OCI-LY3 (cell line): ENCODE data around the gene C1orf52.

Source experiments
- H2AFZ ChIP-seq: fragments of 200-600, 300-600 bp; shearing (Covaris generic); 2 replicates; pipeline ENCODE4 v1.6.0; 2014; ENCODE audit warnings: antibody characterized with exemption, low read depth, low read length
- H3K27ac ChIP-seq: fragments of 200-600, 300-600 bp; sonication (generic); 2 replicates; pipeline ENCODE4 v1.5.1; 2014; ENCODE audit warnings: mild to moderate bottlenecking, low read length, moderate library complexity, mixed read lengths
- H3K27me3 ChIP-seq: fragments of 200-600, 300-600 bp; sonication (generic); 2 replicates; pipeline ENCODE4 v1.6.1; 2014; ENCODE audit warnings: low read depth, low read length, mixed read lengths
- H3K36me3 ChIP-seq: fragments of 200-600, 300-600 bp; sonication (generic); replicated peaks from 2 replicates; pipeline ENCODE3; 2014; ENCODE audit warnings: low read depth, low read length, mixed read lengths
- H3K4me1 ChIP-seq: fragments of 300-600, 200-600 bp; sonication (generic); 2 replicates; pipeline ENCODE4 v1.6.1; 2014; ENCODE audit warnings: low read length, mixed read lengths
- H3K4me2 ChIP-seq: fragments of 200-600, 300-600 bp; sonication (generic); 2 replicates; pipeline ENCODE4 v1.6.1; 2014; ENCODE audit warnings: low read length, mixed read lengths
- H3K4me3 ChIP-seq: fragments of 300-600, 200-600 bp; sonication (generic); 2 replicates; pipeline ENCODE4 v1.5.1; 2014; ENCODE audit warnings: antibody characterized with exemption, mild to moderate bottlenecking, low read length, moderate library complexity
- H3K79me2 ChIP-seq: fragments of 300-600, 200-600 bp; shearing (Covaris generic); 2 replicates; pipeline ENCODE4 v1.6.1; 2014; ENCODE audit warnings: mild to moderate bottlenecking, low read length, mixed read lengths
- H3K9ac ChIP-seq: fragments of 300-600, 200-600 bp; shearing (Covaris generic); 2 replicates; pipeline ENCODE4 v1.6.0; 2014; ENCODE audit warnings: mild to moderate bottlenecking, low read length, moderate library complexity
- H3K9me3 ChIP-seq: fragments of 200-600, 300-600 bp; shearing (Covaris generic); 2 replicates; pipeline ENCODE4 v1.6.1; 2014; ENCODE audit warnings: low read length, mixed read lengths; ENCODE audit not compliant: insufficient read depth
- H4K20me1 ChIP-seq: fragments of 200-600, 300-600 bp; sonication (generic); 2 replicates; pipeline ENCODE4 v1.6.1; 2016; ENCODE audit warnings: low read length, mixed read lengths; ENCODE audit not compliant: insufficient read depth
- EZH2phosphoT487 ChIP-seq: fragments of 200-600 bp; shearing (Covaris generic); IDR thresholded peaks from 2 replicates; pipeline ENCODE4 v1.6.1; 2018; ENCODE audit warnings: antibody characterized with exemption, mixed run types, low read depth
- TF ChIP-seq, protein P1 (sequence below): fragments of 200-600, 300-600 bp; sonication (generic); IDR thresholded peaks from 2 replicates; pipeline ENCODE4 v1.5.1; 2014; ENCODE audit warnings: antibody characterized with exemption, low read length, low read depth

The C1orf52 gene

DNA sequence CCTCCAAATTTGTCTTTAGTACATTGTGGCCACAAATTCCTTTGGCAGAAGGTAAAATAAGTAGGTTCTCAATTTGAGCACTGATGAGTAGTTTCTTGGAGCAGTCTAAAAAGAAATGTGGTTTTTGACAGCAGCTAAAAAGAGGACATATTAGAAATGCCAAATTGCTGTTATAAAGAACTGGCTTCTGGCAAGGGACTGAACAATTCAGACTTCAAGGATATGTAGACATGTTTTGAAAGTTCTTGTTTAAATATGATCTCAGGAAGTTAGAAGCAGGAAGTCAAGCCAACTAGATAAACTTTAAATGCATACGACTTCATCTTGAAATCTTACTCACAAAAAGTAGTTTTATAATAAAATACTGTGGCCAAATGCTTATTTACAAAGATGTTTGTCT lies 18.8 kb downstream of the C1orf52 start:
- no peaks in the 10 kb centered on the region for H3K36me3 ChIP-seq
- H3K27me3 ChIP-seq, result no peaks in the 10 kb centered on the region
- no peak overlapping the region for H3K4me2 ChIP-seq
- H3K4me1 ChIP-seq, result peaks cover 8% of the 10 kb centered on the region
- H2AFZ ChIP-seq, result peak overlapping the region; percentile 86
- H4K20me1 ChIP-seq, result no peaks in the 10 kb centered on the region
- H3K79me2 ChIP-seq, result no peaks in the 10 kb centered on the region
- H3K9ac ChIP-seq, result peak overlapping the region; percentile 2; the same call in 1 of the 2 replicates
- H3K4me3 ChIP-seq, result no peak overlapping the region
- TF ChIP-seq EZH2phosphoT487, result no peak
- TF ChIP-seq, protein P1, sequence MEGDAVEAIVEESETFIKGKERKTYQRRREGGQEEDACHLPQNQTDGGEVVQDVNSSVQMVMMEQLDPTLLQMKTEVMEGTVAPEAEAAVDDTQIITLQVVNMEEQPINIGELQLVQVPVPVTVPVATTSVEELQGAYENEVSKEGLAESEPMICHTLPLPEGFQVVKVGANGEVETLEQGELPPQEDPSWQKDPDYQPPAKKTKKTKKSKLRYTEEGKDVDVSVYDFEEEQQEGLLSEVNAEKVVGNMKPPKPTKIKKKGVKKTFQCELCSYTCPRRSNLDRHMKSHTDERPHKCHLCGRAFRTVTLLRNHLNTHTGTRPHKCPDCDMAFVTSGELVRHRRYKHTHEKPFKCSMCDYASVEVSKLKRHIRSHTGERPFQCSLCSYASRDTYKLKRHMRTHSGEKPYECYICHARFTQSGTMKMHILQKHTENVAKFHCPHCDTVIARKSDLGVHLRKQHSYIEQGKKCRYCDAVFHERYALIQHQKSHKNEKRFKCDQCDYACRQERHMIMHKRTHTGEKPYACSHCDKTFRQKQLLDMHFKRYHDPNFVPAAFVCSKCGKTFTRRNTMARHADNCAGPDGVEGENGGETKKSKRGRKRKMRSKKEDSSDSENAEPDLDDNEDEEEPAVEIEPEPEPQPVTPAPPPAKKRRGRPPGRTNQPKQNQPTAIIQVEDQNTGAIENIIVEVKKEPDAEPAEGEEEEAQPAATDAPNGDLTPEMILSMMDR, result no peak
- H3K9me3 ChIP-seq, result no peaks in the 10 kb centered on the region
- H3K27ac ChIP-seq, result no peak overlapping the region

DNA sequence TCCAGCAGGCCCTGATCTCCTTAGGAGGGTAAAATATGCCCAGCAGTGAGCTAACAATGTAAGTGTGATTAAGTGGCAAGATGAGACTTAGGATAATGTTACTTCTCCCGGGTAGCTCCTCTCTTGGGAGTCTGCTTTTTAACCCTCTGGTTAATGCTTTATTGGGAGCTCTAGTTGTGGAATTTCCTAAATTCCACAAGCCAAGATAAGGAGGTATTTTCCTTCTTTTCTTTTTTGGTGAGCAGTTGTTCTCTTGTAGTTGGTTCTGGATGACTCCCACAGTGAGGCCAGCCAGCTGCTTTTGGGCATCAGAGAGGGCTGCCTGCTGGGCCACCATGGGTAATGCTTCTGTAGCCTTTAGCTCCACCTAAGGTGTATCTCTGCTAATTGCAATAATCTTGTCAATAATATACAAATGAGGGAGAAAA lies 19.3 kb downstream of the C1orf52 start:
- no peaks in the 10 kb centered on the region for H4K20me1 ChIP-seq
- H3K4me1 ChIP-seq, result peaks cover 8% of the 10 kb centered on the region
- H3K36me3 ChIP-seq, result no peaks in the 10 kb centered on the region
- H3K9me3 ChIP-seq, result no peaks in the 10 kb centered on the region
- H3K27ac ChIP-seq, result no peak overlapping the region
- TF ChIP-seq, protein P1, result peak; percentile 57
- no peak for TF ChIP-seq EZH2phosphoT487
- no peak overlapping the region for H3K9ac ChIP-seq
- no peaks in the 10 kb centered on the region for H3K27me3 ChIP-seq
- no peak overlapping the region for H3K4me2 ChIP-seq
- no peak overlapping the region for H3K4me3 ChIP-seq
- no peaks in the 10 kb centered on the region for H3K79me2 ChIP-seq
- H2AFZ ChIP-seq, result no peak overlapping the region; the same call in 1 of the 2 replicates

DNA sequence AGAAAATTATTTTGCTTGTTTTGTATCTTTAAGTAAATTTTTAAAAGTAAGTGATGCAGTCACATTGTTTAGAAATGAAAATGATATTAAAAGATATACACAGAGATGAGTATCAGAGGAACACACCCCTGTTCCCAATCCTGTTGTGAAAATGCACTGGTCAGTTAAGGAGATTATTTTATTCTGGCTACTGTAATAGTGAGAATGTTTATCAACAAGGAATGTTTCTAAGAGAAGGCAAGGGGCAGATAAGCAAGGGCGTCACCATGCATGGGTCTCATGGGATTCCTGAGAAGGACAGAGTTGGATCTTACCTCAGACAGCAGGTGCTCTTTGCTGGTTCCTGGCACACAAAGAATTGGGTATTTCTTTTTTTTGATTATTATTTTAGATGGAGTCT lies 21.8 kb downstream of the C1orf52 start:
- H3K27ac ChIP-seq, result no peak overlapping the region
- H3K4me1 ChIP-seq, result peaks cover 8% of the 10 kb centered on the region
- no peak overlapping the region for H3K4me2 ChIP-seq
- H4K20me1 ChIP-seq, result no peaks in the 10 kb centered on the region
- no peak overlapping the region for H2AFZ ChIP-seq
- H3K9me3 ChIP-seq, result no peaks in the 10 kb centered on the region
- no peak overlapping the region for H3K4me3 ChIP-seq
- no peaks in the 10 kb centered on the region for H3K79me2 ChIP-seq
- no peaks in the 10 kb centered on the region for H3K27me3 ChIP-seq
- H3K9ac ChIP-seq, result no peak overlapping the region
- H3K36me3 ChIP-seq, result no peaks in the 10 kb centered on the region
- TF ChIP-seq, protein P1, result no peak
- TF ChIP-seq EZH2phosphoT487, result no peak

DNA sequence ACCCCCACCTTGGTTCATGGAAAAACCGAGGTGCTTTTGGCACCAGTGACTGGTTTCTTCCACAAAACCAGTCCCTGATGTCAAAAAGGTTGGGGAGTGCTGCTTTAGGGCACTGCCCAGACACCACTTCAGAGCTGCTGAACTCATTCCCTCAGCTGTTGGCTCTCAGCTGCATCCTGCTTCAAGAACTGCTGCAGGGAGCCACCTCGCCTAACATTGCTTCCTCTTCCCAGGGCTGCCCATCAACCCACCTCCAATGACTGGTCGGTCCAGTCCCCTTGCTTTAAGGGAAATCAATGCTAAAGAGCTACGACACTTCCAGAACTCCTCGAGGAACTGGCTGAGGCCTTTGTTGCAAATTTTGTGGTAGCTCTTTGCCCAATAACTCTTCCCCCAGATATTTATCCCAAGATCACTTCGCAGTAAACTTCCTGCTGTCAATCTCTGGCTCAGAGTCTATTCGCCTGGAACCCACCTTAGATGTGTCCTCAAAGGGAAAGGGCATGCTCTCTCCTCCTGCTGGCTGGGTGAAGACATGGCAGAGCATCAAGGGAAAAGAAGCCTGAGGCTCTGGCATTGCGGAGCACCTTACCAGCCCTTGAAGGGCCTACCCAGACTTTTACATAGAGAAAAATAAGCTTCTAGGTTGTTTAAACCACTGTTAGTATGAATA lies 29.0 kb downstream of the C1orf52 start:
- no peaks in the 10 kb centered on the region for H3K79me2 ChIP-seq
- no peaks in the 10 kb centered on the region for H3K27me3 ChIP-seq
- no peaks in the 10 kb centered on the region for H3K4me1 ChIP-seq
- no peak overlapping the region for H2AFZ ChIP-seq
- no peaks in the 10 kb centered on the region for H3K36me3 ChIP-seq
- no peak overlapping the region for H3K27ac ChIP-seq
- H3K9me3 ChIP-seq, result no peaks in the 10 kb centered on the region
- H3K4me3 ChIP-seq, result no peak overlapping the region
- H3K9ac ChIP-seq, result no peak overlapping the region
- TF ChIP-seq, protein P1, result peak; percentile 33
- no peak for TF ChIP-seq EZH2phosphoT487
- H4K20me1 ChIP-seq, result no peaks in the 10 kb centered on the region
- H3K4me2 ChIP-seq, result no peak overlapping the region
